ENCODE measurements around the gene DNAJB6.

The DNAJB6 gene

DNA sequence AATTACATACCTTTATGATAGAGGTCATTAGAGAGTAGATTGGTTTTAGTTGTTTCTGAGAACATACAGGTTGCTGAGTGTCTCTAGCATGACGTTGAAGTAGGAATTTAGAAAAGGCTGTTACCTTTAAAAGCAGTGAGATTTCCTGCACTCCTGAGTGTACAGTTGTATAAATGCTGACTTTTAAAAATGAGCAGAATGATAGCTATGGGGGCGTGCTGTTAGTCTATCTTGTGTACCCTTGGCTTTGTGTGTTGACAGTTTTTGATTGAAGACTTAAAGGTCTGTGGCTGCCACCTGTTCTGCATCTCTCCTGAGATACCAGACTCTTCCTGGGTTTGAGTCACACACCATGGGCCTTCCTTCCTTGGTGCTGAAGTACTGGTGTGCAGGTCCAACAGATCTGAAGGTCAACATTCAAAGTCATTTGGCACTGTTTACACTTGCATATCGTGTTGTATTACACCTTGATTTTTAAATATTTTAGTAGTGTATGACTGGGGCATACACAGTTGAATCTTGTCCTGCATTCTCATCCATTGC is 23.8 kb downstream of the DNAJB6 start:
- no peak for ATAC-seq
- no peak for TF ChIP-seq TOX (CRISPR knock-in tag; IDR thresholded peaks at IDR 0.05; ENCODE audit: borderline replicate concordance)

DNA sequence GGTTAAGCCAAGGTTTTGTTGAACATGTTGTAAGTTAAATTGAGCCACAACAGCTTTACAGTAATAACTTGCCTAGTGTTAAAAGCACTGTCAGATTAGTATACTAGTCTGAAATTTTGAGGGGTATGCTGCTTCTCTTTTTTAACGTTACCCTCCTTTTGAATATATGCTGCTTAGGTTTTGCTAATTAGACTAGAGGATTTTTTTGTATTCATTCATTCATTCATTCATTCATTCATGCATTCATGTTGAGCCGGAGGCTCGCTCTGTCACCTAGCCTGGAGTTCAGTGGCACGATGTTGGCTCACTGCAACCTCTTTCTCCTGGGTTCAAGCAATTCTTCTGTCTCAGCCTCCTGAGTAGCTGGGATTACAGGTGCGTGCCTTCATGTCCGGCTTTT is 24.7 kb downstream of the DNAJB6 start:
- TF ChIP-seq, protein P1, sequence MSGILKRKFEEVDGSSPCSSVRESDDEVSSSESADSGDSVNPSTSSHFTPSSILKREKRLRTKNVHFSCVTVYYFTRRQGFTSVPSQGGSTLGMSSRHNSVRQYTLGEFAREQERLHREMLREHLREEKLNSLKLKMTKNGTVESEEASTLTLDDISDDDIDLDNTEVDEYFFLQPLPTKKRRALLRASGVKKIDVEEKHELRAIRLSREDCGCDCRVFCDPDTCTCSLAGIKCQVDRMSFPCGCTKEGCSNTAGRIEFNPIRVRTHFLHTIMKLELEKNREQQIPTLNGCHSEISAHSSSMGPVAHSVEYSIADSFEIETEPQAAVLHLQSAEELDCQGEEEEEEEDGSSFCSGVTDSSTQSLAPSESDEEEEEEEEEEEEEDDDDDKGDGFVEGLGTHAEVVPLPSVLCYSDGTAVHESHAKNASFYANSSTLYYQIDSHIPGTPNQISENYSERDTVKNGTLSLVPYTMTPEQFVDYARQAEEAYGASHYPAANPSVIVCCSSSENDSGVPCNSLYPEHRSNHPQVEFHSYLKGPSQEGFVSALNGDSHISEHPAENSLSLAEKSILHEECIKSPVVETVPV (CRISPR knock-in tag; IDR thresholded peaks at IDR 0.05) = no peak
- TF ChIP-seq ZFP3 (CRISPR knock-in tag; IDR thresholded peaks at IDR 0.05) (no peak), BACH2 (CRISPR knock-in tag; IDR thresholded peaks at IDR 0.05; ENCODE audit: borderline replicate concordance) (no peak)
- ATAC-seq = no peak

DNA sequence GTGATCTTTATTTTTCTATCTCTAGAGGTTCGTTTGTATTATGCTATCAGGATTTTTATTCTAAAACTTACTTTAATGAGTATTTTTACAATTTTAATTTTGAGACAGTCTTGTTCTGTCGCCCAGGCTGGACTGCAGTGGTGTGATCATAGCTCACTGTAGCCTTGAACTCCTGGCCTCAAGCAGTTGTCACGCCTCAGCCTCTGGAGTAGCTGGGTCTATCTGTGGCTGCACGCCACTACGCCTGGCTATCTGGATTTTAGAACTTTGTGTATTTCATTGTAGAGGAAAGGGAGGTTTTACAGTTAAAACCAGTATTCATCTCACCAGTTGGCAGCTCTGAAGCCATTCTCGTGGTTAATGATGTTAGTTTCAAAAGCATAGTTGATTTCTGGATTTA is 25.9 kb downstream of the DNAJB6 start:
- no peak for ATAC-seq
- TF ChIP-seq BACH2 (CRISPR knock-in tag; IDR thresholded peaks at IDR 0.05; ENCODE audit: borderline replicate concordance) (no peak), SNAI2 (CRISPR knock-in tag; IDR thresholded peaks at IDR 0.05) (no peak), RARB (CRISPR knock-in tag; IDR thresholded peaks at IDR 0.05) (no peak), ZFP3 (CRISPR knock-in tag; IDR thresholded peaks at IDR 0.05) (no peak), ISL1 (CRISPR knock-in tag; IDR thresholded peaks at IDR 0.05) (no peak), CSDC2 (CRISPR knock-in tag; IDR thresholded peaks at IDR 0.05) (no peak), ZFP30 (CRISPR knock-in tag; IDR thresholded peaks at IDR 0.05) (no peak), ZC3H10 (CRISPR knock-in tag; IDR thresholded peaks at IDR 0.05) (no peak), TCF4 (CRISPR knock-in tag; IDR thresholded peaks at IDR 0.05; ENCODE audit: borderline replicate concordance) (no peak), GLIS3 (CRISPR knock-in tag; IDR thresholded peaks at IDR 0.05) (no peak), TOX (CRISPR knock-in tag; IDR thresholded peaks at IDR 0.05; ENCODE audit: borderline replicate concordance) (no peak), ARNTL (CRISPR knock-in tag; IDR thresholded peaks at IDR 0.05; ENCODE audit: borderline replicate concordance, low read depth) (no peak), PPARA (CRISPR knock-in tag; IDR thresholded peaks at IDR 0.05; ENCODE audit: borderline replicate concordance) (no peak), OSR1 (CRISPR knock-in tag; IDR thresholded peaks at IDR 0.05) (no peak), ZNF565 (CRISPR knock-in tag; conservative IDR thresholded peaks at IDR 0.05; ENCODE audit: low read depth) (no peak)
- TF ChIP-seq, protein P2, sequence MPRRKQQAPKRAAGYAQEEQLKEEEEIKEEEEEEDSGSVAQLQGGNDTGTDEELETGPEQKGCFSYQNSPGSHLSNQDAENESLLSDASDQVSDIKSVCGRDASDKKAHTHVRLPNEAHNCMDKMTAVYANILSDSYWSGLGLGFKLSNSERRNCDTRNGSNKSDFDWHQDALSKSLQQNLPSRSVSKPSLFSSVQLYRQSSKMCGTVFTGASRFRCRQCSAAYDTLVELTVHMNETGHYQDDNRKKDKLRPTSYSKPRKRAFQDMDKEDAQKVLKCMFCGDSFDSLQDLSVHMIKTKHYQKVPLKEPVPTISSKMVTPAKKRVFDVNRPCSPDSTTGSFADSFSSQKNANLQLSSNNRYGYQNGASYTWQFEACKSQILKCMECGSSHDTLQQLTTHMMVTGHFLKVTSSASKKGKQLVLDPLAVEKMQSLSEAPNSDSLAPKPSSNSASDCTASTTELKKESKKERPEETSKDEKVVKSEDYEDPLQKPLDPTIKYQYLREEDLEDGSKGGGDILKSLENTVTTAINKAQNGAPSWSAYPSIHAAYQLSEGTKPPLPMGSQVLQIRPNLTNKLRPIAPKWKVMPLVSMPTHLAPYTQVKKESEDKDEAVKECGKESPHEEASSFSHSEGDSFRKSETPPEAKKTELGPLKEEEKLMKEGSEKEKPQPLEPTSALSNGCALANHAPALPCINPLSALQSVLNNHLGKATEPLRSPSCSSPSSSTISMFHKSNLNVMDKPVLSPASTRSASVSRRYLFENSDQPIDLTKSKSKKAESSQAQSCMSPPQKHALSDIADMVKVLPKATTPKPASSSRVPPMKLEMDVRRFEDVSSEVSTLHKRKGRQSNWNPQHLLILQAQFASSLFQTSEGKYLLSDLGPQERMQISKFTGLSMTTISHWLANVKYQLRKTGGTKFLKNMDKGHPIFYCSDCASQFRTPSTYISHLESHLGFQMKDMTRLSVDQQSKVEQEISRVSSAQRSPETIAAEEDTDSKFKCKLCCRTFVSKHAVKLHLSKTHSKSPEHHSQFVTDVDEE (CRISPR knock-in tag; IDR thresholded peaks at IDR 0.05) = no peak
- TF ChIP-seq, protein P3, sequence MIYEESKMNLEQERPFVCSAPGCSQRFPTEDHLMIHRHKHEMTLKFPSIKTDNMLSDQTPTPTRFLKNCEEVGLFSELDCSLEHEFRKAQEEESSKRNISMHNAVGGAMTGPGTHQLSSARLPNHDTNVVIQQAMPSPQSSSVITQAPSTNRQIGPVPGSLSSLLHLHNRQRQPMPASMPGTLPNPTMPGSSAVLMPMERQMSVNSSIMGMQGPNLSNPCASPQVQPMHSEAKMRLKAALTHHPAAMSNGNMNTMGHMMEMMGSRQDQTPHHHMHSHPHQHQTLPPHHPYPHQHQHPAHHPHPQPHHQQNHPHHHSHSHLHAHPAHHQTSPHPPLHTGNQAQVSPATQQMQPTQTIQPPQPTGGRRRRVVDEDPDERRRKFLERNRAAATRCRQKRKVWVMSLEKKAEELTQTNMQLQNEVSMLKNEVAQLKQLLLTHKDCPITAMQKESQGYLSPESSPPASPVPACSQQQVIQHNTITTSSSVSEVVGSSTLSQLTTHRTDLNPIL (CRISPR knock-in tag; IDR thresholded peaks at IDR 0.05; ENCODE audit: low read depth) = no peak
- TF ChIP-seq, protein P4, sequence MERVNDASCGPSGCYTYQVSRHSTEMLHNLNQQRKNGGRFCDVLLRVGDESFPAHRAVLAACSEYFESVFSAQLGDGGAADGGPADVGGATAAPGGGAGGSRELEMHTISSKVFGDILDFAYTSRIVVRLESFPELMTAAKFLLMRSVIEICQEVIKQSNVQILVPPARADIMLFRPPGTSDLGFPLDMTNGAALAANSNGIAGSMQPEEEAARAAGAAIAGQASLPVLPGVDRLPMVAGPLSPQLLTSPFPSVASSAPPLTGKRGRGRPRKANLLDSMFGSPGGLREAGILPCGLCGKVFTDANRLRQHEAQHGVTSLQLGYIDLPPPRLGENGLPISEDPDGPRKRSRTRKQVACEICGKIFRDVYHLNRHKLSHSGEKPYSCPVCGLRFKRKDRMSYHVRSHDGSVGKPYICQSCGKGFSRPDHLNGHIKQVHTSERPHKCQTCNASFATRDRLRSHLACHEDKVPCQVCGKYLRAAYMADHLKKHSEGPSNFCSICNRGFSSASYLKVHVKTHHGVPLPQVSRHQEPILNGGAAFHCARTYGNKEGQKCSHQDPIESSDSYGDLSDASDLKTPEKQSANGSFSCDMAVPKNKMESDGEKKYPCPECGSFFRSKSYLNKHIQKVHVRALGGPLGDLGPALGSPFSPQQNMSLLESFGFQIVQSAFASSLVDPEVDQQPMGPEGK (CRISPR knock-in tag; IDR thresholded peaks at IDR 0.05; ENCODE audit: borderline replicate concordance) = no peak
- TF ChIP-seq, protein P5, sequence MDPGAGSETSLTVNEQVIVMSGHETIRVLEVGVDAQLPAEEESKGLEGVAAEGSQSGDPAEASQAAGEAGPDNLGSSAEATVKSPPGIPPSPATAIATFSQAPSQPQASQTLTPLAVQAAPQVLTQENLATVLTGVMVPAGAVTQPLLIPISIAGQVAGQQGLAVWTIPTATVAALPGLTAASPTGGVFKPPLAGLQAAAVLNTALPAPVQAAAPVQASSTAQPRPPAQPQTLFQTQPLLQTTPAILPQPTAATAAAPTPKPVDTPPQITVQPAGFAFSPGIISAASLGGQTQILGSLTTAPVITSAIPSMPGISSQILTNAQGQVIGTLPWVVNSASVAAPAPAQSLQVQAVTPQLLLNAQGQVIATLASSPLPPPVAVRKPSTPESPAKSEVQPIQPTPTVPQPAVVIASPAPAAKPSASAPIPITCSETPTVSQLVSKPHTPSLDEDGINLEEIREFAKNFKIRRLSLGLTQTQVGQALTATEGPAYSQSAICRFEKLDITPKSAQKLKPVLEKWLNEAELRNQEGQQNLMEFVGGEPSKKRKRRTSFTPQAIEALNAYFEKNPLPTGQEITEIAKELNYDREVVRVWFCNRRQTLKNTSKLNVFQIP (CRISPR knock-in tag; IDR thresholded peaks at IDR 0.05; ENCODE audit: borderline replicate concordance, low read depth) = no peak
- TF ChIP-seq, protein P1 (CRISPR knock-in tag; IDR thresholded peaks at IDR 0.05) = no peak

Data from SK-N-SH treated with all-trans-retinoic acid at 6 μM for 48 hours (cell line).